ENCODE data around the gene COMMD1.
"Not testable (repeated sequence)": the region's sequence is repeated elsewhere in the genome, so short reads cannot be mapped to it uniquely, and the experiment has no call there.

COMMD1 gene

GRCh38 chr2:62034715-62035114 lies 129.2 kb downstream of the COMMD1 start:
- H3K36me3 ChIP-seq (ENCODE audit: insufficient read depth, insufficient read length, low read length) = no peaks in the 10 kb centered on the region
- no peaks in the 10 kb centered on the region for H3K4me1 ChIP-seq (ENCODE audit: insufficient read depth, insufficient read length)
- DNase-seq (ENCODE audit: low read depth, low spot score) = no peak
- TF ChIP-seq SUZ12 (IDR thresholded peaks at IDR 0.05; ENCODE audit: extremely low read depth, insufficient read depth, insufficient read length) = no peak
- no peak for TF ChIP-seq YY1 (IDR thresholded peaks at IDR 0.05; ENCODE audit: insufficient read depth, insufficient read length)
- TF ChIP-seq ZNF274 (IDR thresholded peaks at IDR 0.05; ENCODE audit: low read depth, low read length) = no peak
- no peaks in the 10 kb centered on the region for H3K27me3 ChIP-seq (ENCODE audit: insufficient read depth, insufficient read length)
- H3K9me3 ChIP-seq (ENCODE audit: insufficient read depth, low read length) = no peaks in the 10 kb centered on the region
- H3K9ac ChIP-seq (ENCODE audit: insufficient read length, low read depth) = no peak overlapping the region
- H3K4me3 ChIP-seq (ENCODE audit: insufficient read length, low read depth) = no peak overlapping the region

DNA sequence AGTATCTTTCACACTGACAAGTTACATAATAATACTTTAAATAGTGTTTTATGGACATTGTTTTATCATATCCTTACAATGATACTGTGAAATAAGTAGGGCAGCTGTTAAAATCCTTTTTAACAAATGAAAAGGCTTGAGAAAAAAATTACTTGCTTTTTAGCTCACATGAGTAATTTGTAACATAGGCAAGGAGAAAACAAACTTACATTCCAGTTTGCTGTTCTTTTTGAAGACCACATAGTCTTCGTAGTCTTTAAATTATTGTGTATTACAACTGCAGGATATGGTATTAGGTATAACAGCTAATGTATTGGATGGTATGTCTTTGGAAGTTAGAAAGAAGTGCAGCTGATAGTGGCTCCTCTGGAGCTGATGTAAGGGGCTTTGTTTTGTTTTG lies 130.8 kb downstream of the COMMD1 start:
- no peak for TF ChIP-seq ZNF274 (IDR thresholded peaks at IDR 0.05; ENCODE audit: low read depth, low read length)
- TF ChIP-seq YY1 (IDR thresholded peaks at IDR 0.05; ENCODE audit: insufficient read depth, insufficient read length) = no peak
- TF ChIP-seq SUZ12 (IDR thresholded peaks at IDR 0.05; ENCODE audit: extremely low read depth, insufficient read depth, insufficient read length) = no peak
- Histone ChIP-seq H3K9me3 (ENCODE audit: insufficient read depth, low read length) (no peaks in the 10 kb centered on the region), H3K4me1 (ENCODE audit: insufficient read depth, insufficient read length) (no peaks in the 10 kb centered on the region), H3K27me3 (ENCODE audit: insufficient read depth, insufficient read length) (no peaks in the 10 kb centered on the region), H3K4me3 (ENCODE audit: insufficient read length, low read depth) (no peak overlapping the region), H3K9ac (ENCODE audit: insufficient read length, low read depth) (no peak overlapping the region), H3K36me3 (ENCODE audit: insufficient read depth, insufficient read length, low read length) (no peaks in the 10 kb centered on the region)
- DNase-seq (ENCODE audit: low read depth, low spot score) = no peak

DNA sequence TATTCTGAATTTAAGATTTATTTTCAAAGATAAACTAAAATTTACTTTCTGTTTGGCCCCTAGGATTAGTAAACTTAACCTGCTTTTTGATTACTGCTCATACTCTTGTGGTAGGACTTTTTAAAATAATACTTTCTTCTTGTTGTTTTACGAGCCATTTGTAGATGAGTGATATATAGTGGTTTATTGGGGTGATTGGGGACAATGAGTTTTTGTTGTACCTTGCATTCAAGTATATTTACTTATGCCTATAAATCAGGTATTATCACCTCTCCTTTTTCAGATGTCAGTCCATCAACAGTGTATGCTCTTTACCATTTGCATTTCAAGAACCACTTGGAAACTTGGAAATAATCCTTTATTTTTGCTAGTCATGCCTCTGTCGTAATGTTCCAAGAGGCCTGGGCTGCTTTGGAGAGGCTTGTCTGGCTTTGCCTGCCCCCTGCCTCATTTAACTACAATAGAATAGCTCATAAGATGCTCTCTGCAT lies 131.3 kb downstream of the COMMD1 start:
- H3K27me3 ChIP-seq (ENCODE audit: insufficient read depth, insufficient read length) = no peaks in the 10 kb centered on the region
- no peak for DNase-seq (ENCODE audit: low read depth, low spot score)
- no peaks in the 10 kb centered on the region for H3K4me1 ChIP-seq (ENCODE audit: insufficient read depth, insufficient read length)
- H3K36me3 ChIP-seq (ENCODE audit: insufficient read depth, insufficient read length, low read length) = no peaks in the 10 kb centered on the region
- H3K4me3 ChIP-seq (ENCODE audit: insufficient read length, low read depth) = no peak overlapping the region
- H3K9me3 ChIP-seq (ENCODE audit: insufficient read depth, low read length) = peaks cover 4% of the 10 kb centered on the region; the same call in 1 of the 2 replicates
- H3K9ac ChIP-seq (ENCODE audit: insufficient read length, low read depth) = no peak overlapping the region
- no peak for TF ChIP-seq YY1 (IDR thresholded peaks at IDR 0.05; ENCODE audit: insufficient read depth, insufficient read length)
- TF ChIP-seq SUZ12 (IDR thresholded peaks at IDR 0.05; ENCODE audit: extremely low read depth, insufficient read depth, insufficient read length) = no peak
- TF ChIP-seq ZNF274 (IDR thresholded peaks at IDR 0.05; ENCODE audit: low read depth, low read length) = no peak

DNA sequence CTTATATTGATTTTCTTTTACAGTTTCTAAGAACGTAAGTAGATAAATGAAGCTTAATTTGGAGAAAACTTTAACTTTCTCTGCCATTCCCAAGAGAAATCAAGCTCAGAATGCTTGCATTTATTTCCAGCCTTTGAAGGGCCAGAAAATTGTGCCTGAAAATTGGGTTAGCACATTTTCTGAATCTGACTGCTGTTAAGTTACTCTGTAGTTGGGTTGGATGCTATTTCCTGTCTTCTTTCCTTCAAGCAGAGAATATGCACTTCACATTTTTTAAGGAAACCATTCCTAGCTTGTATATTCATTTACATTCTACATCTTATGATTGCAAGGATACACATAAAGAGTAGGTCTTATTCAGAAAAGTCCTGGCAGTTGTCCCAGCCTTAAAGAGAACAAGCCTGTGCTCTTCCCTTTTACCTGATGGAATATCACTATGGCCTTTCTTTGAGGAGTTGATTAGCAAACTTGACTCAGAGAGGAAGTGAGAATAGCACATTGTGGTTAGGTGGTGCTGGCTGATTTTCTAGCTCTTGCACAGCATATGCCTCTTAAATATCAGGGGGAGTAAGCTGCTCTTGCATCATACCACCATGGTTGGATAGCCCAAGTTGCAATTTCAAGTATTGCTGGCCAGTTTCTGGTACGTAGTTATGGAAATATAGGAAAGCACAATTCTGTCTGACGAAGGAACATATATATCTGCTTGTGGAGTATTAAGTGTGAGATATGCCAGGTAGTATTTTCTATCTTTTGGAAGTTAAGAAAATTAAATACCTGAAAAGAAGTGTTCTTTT lies 133.7 kb downstream of the COMMD1 start:
- Histone ChIP-seq H3K4me1 (ENCODE audit: insufficient read depth, insufficient read length) (no peaks in the 10 kb centered on the region), H3K27me3 (ENCODE audit: insufficient read depth, insufficient read length) (no peaks in the 10 kb centered on the region), H3K36me3 (ENCODE audit: insufficient read depth, insufficient read length, low read length) (no peaks in the 10 kb centered on the region), H3K9me3 (ENCODE audit: insufficient read depth, low read length) (peaks cover 8% of the 10 kb centered on the region; the same call in 1 of the 2 replicates), H3K9ac (ENCODE audit: insufficient read length, low read depth) (no peak overlapping the region), H3K4me3 (ENCODE audit: insufficient read length, low read depth) (no peak overlapping the region)
- DNase-seq (ENCODE audit: low read depth, low spot score) = no peak
- TF ChIP-seq ZNF274 (IDR thresholded peaks at IDR 0.05; ENCODE audit: low read depth, low read length) = no peak
- no peak for TF ChIP-seq SUZ12 (IDR thresholded peaks at IDR 0.05; ENCODE audit: extremely low read depth, insufficient read depth, insufficient read length)
- TF ChIP-seq YY1 (IDR thresholded peaks at IDR 0.05; ENCODE audit: insufficient read depth, insufficient read length) = no peak

DNA sequence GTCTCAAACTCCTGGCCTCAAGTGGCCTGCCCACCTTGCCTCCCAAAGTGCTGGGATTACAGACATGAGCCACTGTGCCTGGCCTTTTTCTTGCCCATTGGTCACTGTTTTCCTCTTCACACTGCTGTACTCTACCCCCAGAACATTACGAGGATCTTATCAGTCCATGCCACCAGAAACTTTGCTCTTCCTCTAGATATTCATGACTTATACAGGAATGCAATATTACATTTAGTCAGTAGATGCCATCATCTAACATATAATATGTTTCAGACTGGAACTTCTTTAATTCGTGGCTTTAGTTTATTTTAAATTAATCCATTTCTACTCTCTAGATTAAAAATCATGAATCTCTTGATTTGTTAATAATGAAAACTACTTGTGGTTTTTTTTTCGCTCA lies 135.5 kb downstream of the COMMD1 start:
- no peak overlapping the region for H3K9ac ChIP-seq (ENCODE audit: insufficient read length, low read depth)
- H3K36me3 ChIP-seq (ENCODE audit: insufficient read depth, insufficient read length, low read length) = no peaks in the 10 kb centered on the region
- DNase-seq (ENCODE audit: low read depth, low spot score) = no peak
- no peaks in the 10 kb centered on the region for H3K4me1 ChIP-seq (ENCODE audit: insufficient read depth, insufficient read length)
- peaks cover 17% of the 10 kb centered on the region; the same call in 1 of the 2 replicates for H3K9me3 ChIP-seq (ENCODE audit: insufficient read depth, low read length)
- H3K27me3 ChIP-seq (ENCODE audit: insufficient read depth, insufficient read length) = no peaks in the 10 kb centered on the region
- TF ChIP-seq SUZ12 (IDR thresholded peaks at IDR 0.05; ENCODE audit: extremely low read depth, insufficient read depth, insufficient read length) = no peak
- TF ChIP-seq YY1 (IDR thresholded peaks at IDR 0.05; ENCODE audit: insufficient read depth, insufficient read length) = no peak
- no peak for TF ChIP-seq ZNF274 (IDR thresholded peaks at IDR 0.05; ENCODE audit: low read depth, low read length)
- no peak overlapping the region for H3K4me3 ChIP-seq (ENCODE audit: insufficient read length, low read depth)

DNA sequence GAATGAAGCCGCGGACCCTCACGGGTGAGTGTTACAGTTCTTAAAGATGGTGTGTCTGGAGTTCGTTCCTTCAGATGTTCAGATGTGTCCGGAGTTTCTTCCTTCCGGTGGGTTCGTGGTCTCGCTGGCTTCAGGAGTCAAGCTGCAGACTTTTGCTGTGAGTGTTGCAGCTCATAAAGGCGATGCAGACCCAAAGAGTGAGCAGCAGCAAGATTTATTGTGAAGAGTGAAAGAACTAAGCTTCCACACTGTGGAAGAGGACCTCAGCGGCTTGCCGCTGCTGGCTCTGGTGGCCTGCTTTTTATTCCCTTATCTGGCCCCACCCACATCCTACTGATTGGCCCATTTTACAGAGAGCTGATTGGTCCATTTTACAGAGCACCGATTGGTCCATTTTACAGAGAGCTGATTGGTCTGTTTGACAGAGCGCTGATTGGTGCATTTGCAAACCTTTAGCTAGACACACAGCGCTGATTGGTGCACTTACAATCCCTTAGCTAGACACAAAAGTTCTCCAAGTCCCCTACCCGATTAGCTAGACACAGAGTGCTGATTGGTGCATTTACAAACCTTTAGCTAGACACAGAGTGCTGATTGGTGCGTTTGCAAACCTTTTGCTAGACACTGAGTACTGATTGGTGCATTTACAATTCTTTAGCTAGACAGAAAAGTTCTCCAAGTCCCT lies 136.4 kb downstream of the COMMD1 start:
- H3K4me3 ChIP-seq (ENCODE audit: insufficient read length, low read depth); DNase-seq (ENCODE audit: low read depth, low spot score); H3K36me3 ChIP-seq (ENCODE audit: insufficient read depth, insufficient read length, low read length); H3K27me3 ChIP-seq (ENCODE audit: insufficient read depth, insufficient read length); H3K4me1 ChIP-seq (ENCODE audit: insufficient read depth, insufficient read length); H3K9ac ChIP-seq (ENCODE audit: insufficient read length, low read depth): not testable (repeated sequence)
- H3K9me3 ChIP-seq (ENCODE audit: insufficient read depth, low read length) = peaks cover 17% of the 10 kb centered on the region; the same call in 1 of the 2 replicates

- no peak for TF ChIP-seq SUZ12 (IDR thresholded peaks at IDR 0.05; ENCODE audit: extremely low read depth, insufficient read depth, insufficient read length)
- no peak for TF ChIP-seq ZNF274 (IDR thresholded peaks at IDR 0.05; ENCODE audit: low read depth, low read length)
- TF ChIP-seq YY1 (IDR thresholded peaks at IDR 0.05; ENCODE audit: insufficient read depth, insufficient read length) = no peak
- DNase-seq (ENCODE audit: low read depth, low spot score) = no peak
- no peaks in the 10 kb centered on the region for H3K4me1 ChIP-seq (ENCODE audit: insufficient read depth, insufficient read length)
These were observed 136.9 kb downstream of the COMMD1 start for GRCh38 chr2:62042400-62042799.

More at GRCh38 chr2:62042400-62042799, 136.9 kb downstream of the COMMD1 start:
- H3K27me3 ChIP-seq (ENCODE audit: insufficient read depth, insufficient read length) = no peaks in the 10 kb centered on the region
- no peak overlapping the region for H3K4me3 ChIP-seq (ENCODE audit: insufficient read length, low read depth)
- H3K9ac ChIP-seq (ENCODE audit: insufficient read length, low read depth) = no peak overlapping the region
- peaks cover 17% of the 10 kb centered on the region; the same call in 1 of the 2 replicates for H3K9me3 ChIP-seq (ENCODE audit: insufficient read depth, low read length)
- no peaks in the 10 kb centered on the region for H3K36me3 ChIP-seq (ENCODE audit: insufficient read depth, insufficient read length, low read length)

All from NT2/D1 (cell line).